KMS-11 (cell line): Measurements from ENCODE around the gene UCK2.

ENCODE experiments used
- H2AFZ ChIP-seq: fragments of 200-600 bp; sonication (generic); 2 replicates; pipeline ENCODE4 v1.6.1; 2016; ENCODE audit warnings: antibody characterized with exemption, mixed run types, low read depth
- H3K27ac ChIP-seq: fragments of 200-600 bp; sonication (generic); 2 replicates; pipeline ENCODE4 v1.6.1; 2016; ENCODE audit warnings: mild to moderate bottlenecking, mixed run types
- H3K27me3 ChIP-seq: fragments of 200-600 bp; sonication (generic); 2 replicates; pipeline ENCODE4 v1.6.1; 2017; ENCODE audit warnings: mild to moderate bottlenecking, low read depth, mixed run types, moderate library complexity; ENCODE audit not compliant: insufficient read depth
- H3K36me3 ChIP-seq: fragments of 200-600 bp; sonication (generic); 2 replicates; pipeline ENCODE4 v1.6.1; 2017; ENCODE audit warnings: mild to moderate bottlenecking, mixed run types; ENCODE audit not compliant: insufficient read depth
- H3K4me1 ChIP-seq: fragments of 200-600 bp; sonication (generic); 2 replicates; pipeline ENCODE4 v1.6.1; 2016; ENCODE audit warnings: mild to moderate bottlenecking, low read depth, mixed run types; ENCODE audit not compliant: poor library complexity, severe bottlenecking
- H3K4me2 ChIP-seq: fragments of 200-600 bp; sonication (generic); 2 replicates; pipeline ENCODE4 v1.7.0; 2016; ENCODE audit warnings: mild to moderate bottlenecking, mixed run types
- H3K4me3 ChIP-seq: fragments of 200-600 bp; sonication (generic); IDR thresholded peaks from 2 replicates; pipeline ENCODE4 v1.6.1; 2017; ENCODE audit warnings: low read depth, low read length, mixed read lengths; ENCODE audit not compliant: insufficient read depth
- H3K79me2 ChIP-seq: fragments of 200-600 bp; sonication (generic); 2 replicates; pipeline ENCODE4 v1.6.1; 2016; ENCODE audit warnings: low read depth, mixed run types; ENCODE audit not compliant: insufficient read depth
- H3K9ac ChIP-seq: fragments of 200-600 bp; sonication (generic); 2 replicates; pipeline ENCODE4 v1.6.1; 2016; ENCODE audit warnings: mild to moderate bottlenecking, mixed run types
- H4K20me1 ChIP-seq: fragments of 200-600 bp; sonication (generic); 2 replicates; pipeline ENCODE4 v1.6.1; 2016; ENCODE audit warnings: mild to moderate bottlenecking, mixed run types; ENCODE audit not compliant: insufficient read depth
- CTCF ChIP-seq: fragments of 200-600 bp; sonication (generic); conservative IDR thresholded peaks from 2 replicates; pipeline ENCODE4 v1.6.1; 2017; ENCODE audit warnings: low read depth, mild to moderate bottlenecking, antibody characterized with exemption, low read length, moderate library complexity, mixed read lengths

UCK2 gene

GRCh38 chr1:165945911-165946310 lies 118.5 kb downstream of the UCK2 start:
- peaks cover 5% of the 10 kb centered on the region for H3K4me1 ChIP-seq
- H3K27me3 ChIP-seq = no peaks in the 10 kb centered on the region
- H2AFZ ChIP-seq = no peak overlapping the region
- H3K27ac ChIP-seq = no peak overlapping the region
- H3K79me2 ChIP-seq = no peaks in the 10 kb centered on the region
- H3K4me3 ChIP-seq = no peak overlapping the region
- no peak overlapping the region for H3K9ac ChIP-seq
- no peak for TF ChIP-seq CTCF
- H4K20me1 ChIP-seq = no peaks in the 10 kb centered on the region
- H3K4me2 ChIP-seq = no peak overlapping the region
- no peaks in the 10 kb centered on the region for H3K36me3 ChIP-seq

- no peak overlapping the region for H3K4me2 ChIP-seq
- no peaks in the 10 kb centered on the region for H3K27me3 ChIP-seq
Measured at GRCh38 chr1:165947797-165948455, 120.5 kb downstream of the UCK2 start.

GRCh38 chr1:165949335-165950130 lies 122.1 kb downstream of the UCK2 start:
- no peak for TF ChIP-seq CTCF
- H3K4me2 ChIP-seq = no peak overlapping the region
- no peak overlapping the region for H3K9ac ChIP-seq

More at GRCh38 chr1:165947797-165948455, 120.5 kb downstream of the UCK2 start:
- H3K4me1 ChIP-seq = peaks cover 5% of the 10 kb centered on the region
- H3K79me2 ChIP-seq = no peaks in the 10 kb centered on the region
- H3K9ac ChIP-seq = no peak overlapping the region
- no peak overlapping the region for H3K27ac ChIP-seq
- no peaks in the 10 kb centered on the region for H4K20me1 ChIP-seq
- H2AFZ ChIP-seq = no peak overlapping the region
- no peak overlapping the region for H3K4me3 ChIP-seq
- no peaks in the 10 kb centered on the region for H3K36me3 ChIP-seq
- no peak for TF ChIP-seq CTCF

GRCh38 chr1:165954940-165955339 lies 127.5 kb downstream of the UCK2 start:
- Histone ChIP-seq H3K27me3 (no peaks in the 10 kb centered on the region), H2AFZ (no peak overlapping the region), H3K27ac (no peak overlapping the region), H3K36me3 (no peaks in the 10 kb centered on the region), H3K4me2 (no peak overlapping the region), H3K79me2 (no peaks in the 10 kb centered on the region), H3K9ac (no peak overlapping the region), H3K4me3 (no peak overlapping the region), H4K20me1 (no peaks in the 10 kb centered on the region), H3K4me1 (no peaks in the 10 kb centered on the region)
- no peak for TF ChIP-seq CTCF

More at GRCh38 chr1:165949335-165950130, 122.1 kb downstream of the UCK2 start:
- no peaks in the 10 kb centered on the region for H4K20me1 ChIP-seq
- H3K36me3 ChIP-seq = no peaks in the 10 kb centered on the region
- no peak overlapping the region for H2AFZ ChIP-seq
- no peaks in the 10 kb centered on the region for H3K27me3 ChIP-seq
- H3K4me3 ChIP-seq = no peak overlapping the region
- no peaks in the 10 kb centered on the region for H3K4me1 ChIP-seq
- no peak overlapping the region for H3K27ac ChIP-seq
- no peaks in the 10 kb centered on the region for H3K79me2 ChIP-seq
